K562 (cell line): ENCODE measurements around the gene MMP23B. TPM values are rescaled to one million over a fixed set of nuclear protein-coding genes. Genes with fewer than 3 reads are reported as not detected.

ENCODE experiments used
- ATAC-seq: fragments of 200-7000 bp; cut with Tn5 transposase; 3 replicates; pipeline ENCODE4 v1.9.1; 2020; ENCODE audit warnings: moderate library complexity
- BruUV-seq: library from RNA; stranded (reverse); fragments of 400-500 nt; replicated peaks from 2 replicates; lab custom pipeline; 2021; lab: Mats Ljungman, UMichigan
- CTCF ChIA-PET: fragments of 300-600 bp; formaldehyde crosslinking; extraction: SDS; loops from one replicate; lab custom pipeline; 2021; ENCODE audit warnings: low intra/inter-chr PET ratio; lab: Yijun Ruan, JAX
- POLR2A ChIA-PET: fragments of 300-600, 350-650 bp; sonication (Branson Sonifier 250); formaldehyde crosslinking; extraction: SDS; loops from one replicate; lab custom pipeline; 2021; ENCODE audit warnings: antibody characterized with exemption, inconsistent platforms; lab: Yijun Ruan, JAX
- DNase-seq, 4 experiments: peaks; one replicate each; pipeline versions ENCODE4 v3.0.0 to v3.0.0-alpha.2; 2011 to 2018; ENCODE audit warnings: low spot score in 3 of 4, mixed read lengths in 3 of 4; ENCODE audit errors: extremely low read depth in 1 of 4
- FAIRE-seq: peaks from 2 replicates; lab custom pipeline; 2011; peaks lifted over from hg19 to GRCh38; lab: Jason Lieb, UNC
- H2AFZ ChIP-seq: 2 replicates; pipeline ENCODE4 v1.6.0; 2011; ENCODE audit warnings: low read depth, low read length, control low read depth, inconsistent platforms
- H3K27ac ChIP-seq: fragments of 200-600 bp; 3 replicates; pipeline ENCODE4 v1.8.0; 2011; ENCODE audit warnings: low read depth, mild to moderate bottlenecking, control low read depth, inconsistent platforms, low read length, moderate library complexity, mixed read lengths; ENCODE audit errors: extremely low read depth
- H3K27me3 ChIP-seq, 2 experiments: fragments of 300-600 bp in 1 of 2; 2 replicates in 1 of 2; 3 replicates in 1 of 2; pipeline versions ENCODE4 v1.6.0 to v1.8.0; 2011; ENCODE audit warnings: inconsistent platforms in 2 of 2, low read length in 2 of 2, mild to moderate bottlenecking in 1 of 2, mixed read lengths in 1 of 2, moderate library complexity in 1 of 2; ENCODE audit not compliant: control insufficient read depth in 2 of 2, insufficient read depth in 2 of 2
- H3K36me3 ChIP-seq: fragments of 300-600 bp; 3 replicates; pipeline ENCODE4 v1.8.0; 2011; ENCODE audit warnings: mild to moderate bottlenecking, low read length, inconsistent platforms; ENCODE audit not compliant: control insufficient read depth, insufficient read depth
- H3K4me1 ChIP-seq, 2 experiments: fragments of 200-600 bp in 1 of 2; replicated peaks in 1 of 2; 2 replicates in 1 of 2; 3 replicates in 1 of 2; pipeline versions ENCODE4 v1.5.1 to v1.8.0; 2011; ENCODE audit warnings: inconsistent platforms in 2 of 2, low read length in 2 of 2, mild to moderate bottlenecking in 1 of 2, mixed read lengths in 1 of 2, moderate library complexity in 1 of 2; ENCODE audit not compliant: control insufficient read depth in 2 of 2, insufficient read depth in 2 of 2
- H3K4me2 ChIP-seq: 2 replicates; pipeline ENCODE4 v1.6.1; 2011; ENCODE audit warnings: low read length, control low read depth, inconsistent platforms, mixed read lengths; ENCODE audit not compliant: insufficient read depth
- H3K4me3 ChIP-seq: fragments of 200-600 bp; sonication (generic), shearing (Covaris generic); 2 replicates; pipeline ENCODE4 v1.5.1; 2016; ENCODE audit warnings: control low read depth, inconsistent platforms
- H3K79me2 ChIP-seq: fragments of 200-600 bp; 3 replicates; pipeline ENCODE4 v1.8.0; 2011; ENCODE audit warnings: low read length, inconsistent platforms; ENCODE audit not compliant: control insufficient read depth, insufficient read depth
- H3K9ac ChIP-seq, 2 experiments: 2 replicates each; pipeline versions ENCODE4 v1.6.0 to v1.6.1; 2011; ENCODE audit warnings: low read depth in 2 of 2, low read length in 2 of 2, control low read depth in 1 of 2, inconsistent platforms in 1 of 2, mild to moderate bottlenecking in 1 of 2, mixed read lengths in 1 of 2; ENCODE audit not compliant: insufficient read depth in 1 of 2
- H3K9me1 ChIP-seq: one replicate; pipeline ENCODE4 v1.6.0; 2011; ENCODE audit warnings: inconsistent platforms, mild to moderate bottlenecking, low read length, moderate library complexity; ENCODE audit not compliant: control insufficient read depth, insufficient read depth
- H3K9me3 ChIP-seq: replicated peaks from 2 replicates; pipeline ENCODE4 v1.5.1; 2011; ENCODE audit warnings: low read depth, low read length, inconsistent platforms; ENCODE audit not compliant: control insufficient read depth, insufficient read depth
- H4K20me1 ChIP-seq: replicated peaks from 2 replicates; pipeline ENCODE4 v1.6.1; 2011; ENCODE audit warnings: low read length, inconsistent platforms, mixed read lengths; ENCODE audit not compliant: control insufficient read depth, insufficient read depth
- ARID3B ChIP-seq: fragments of 250-450 bp; sonication (Bioruptor Pico); IDR thresholded peaks from 2 replicates; pipeline ENCODE4 v1.4.0; 2020; ENCODE audit warnings: borderline replicate concordance
- CAMTA2 ChIP-seq: fragments of 250-450 bp; sonication (Bioruptor Pico); conservative IDR thresholded peaks from 2 replicates; pipeline ENCODE4 v1.5.1; 2022
- CBFA2T2 ChIP-seq: fragments of 450-650 bp; conservative IDR thresholded peaks from 2 replicates; pipeline ENCODE4 v1.6.1; 2017; ENCODE audit warnings: mild to moderate bottlenecking
- ELF2 ChIP-seq: fragments of 250-450 bp; sonication (Bioruptor Pico); IDR thresholded peaks from 2 replicates; pipeline ENCODE4 v1.5.0; 2021; ENCODE audit warnings: mild to moderate bottlenecking
- ELF4 ChIP-seq: fragments of 450-650 bp; formaldehyde crosslinking; IDR thresholded peaks from 2 replicates; pipeline ENCODE4 v1.4.0; 2022; ENCODE audit warnings: missing genetic modification characterization
- FUS ChIP-seq: fragments of 200-400 bp; formaldehyde crosslinking; optimal IDR thresholded peaks from 2 replicates; pipeline ENCODE3; 2017; ENCODE audit warnings: low read depth, low read length
- HDAC8 ChIP-seq: fragments of 450-650 bp; IDR thresholded peaks from 2 replicates; pipeline ENCODE4 v1.6.1; 2016; ENCODE audit warnings: mild to moderate bottlenecking, missing genetic modification characterization, moderate library complexity, missing compliant biosample characterization
- KDM2B ChIP-seq: fragments of 250-450 bp; sonication (Bioruptor Pico); IDR thresholded peaks from 2 replicates; pipeline ENCODE4 v1.8.0; 2021; ENCODE audit warnings: mild to moderate bottlenecking, moderate library complexity
- NCOA2 ChIP-seq, 2 experiments: fragments of 450-650 bp; IDR thresholded peaks; 2 replicates each; pipeline ENCODE4 v1.6.1; 2018; ENCODE audit warnings: mild to moderate bottlenecking in 2 of 2, moderate library complexity in 1 of 2; ENCODE audit not compliant: partially characterized antibody in 2 of 2
- PML ChIP-seq: IDR thresholded peaks from 2 replicates; pipeline ENCODE4 v1.6.1; 2012; ENCODE audit warnings: low read length, inconsistent platforms
- TCF7 ChIP-seq: sonication (generic); IDR thresholded peaks from 2 replicates; pipeline ENCODE4 v1.6.1; 2016; ENCODE audit warnings: antibody characterized with exemption, borderline replicate concordance
- THRA ChIP-seq: fragments of 450-650 bp; IDR thresholded peaks from 2 replicates; pipeline ENCODE4 v1.6.1; 2017; ENCODE audit warnings: mild to moderate bottlenecking, moderate library complexity
- ZNF584 ChIP-seq: fragments of 200-800 bp; sonication (Bioruptor generic); IDR thresholded peaks from 2 replicates; pipeline ENCODE4 v1.6.1; 2016; ENCODE audit warnings: low read depth, mild to moderate bottlenecking, missing genetic modification characterization, missing compliant biosample characterization
- WGBS: fragments of 100-300 bp; shearing (Covaris generic); methylation state at CpG from one replicate; pipeline ENCODE4 v1.1.6; 2016; ENCODE audit warnings: low coverage, mixed read lengths; ENCODE audit not compliant: insufficient coverage; ENCODE audit errors: missing lambda C conversion rate; 5-methylcytosine and 5-hydroxymethylcytosine counted together
- in situ Hi-C: fragments of 300-500 bp; cut with MboI; formaldehyde crosslinking; loops from 4 replicates; pipeline ENCODE4 v1.15.0; 2018; ENCODE audit warnings: inconsistent platforms, mixed read lengths
- intact Hi-C: fragments of 100-400 bp; cut with micrococcal nuclease; formaldehyde crosslinking; loops from 2 replicates; pipeline ENCODE4 v1.14.2; 2022
- polyA plus RNA-seq, 8 experiments: library from polyadenylated mRNA; depleted of rRNA in 4 of 8; stranded (reverse) in 5 of 8; unstranded in 3 of 8; fragments of >200 nt; fragmentation: Nextera tagmentation in 2 of 8; fragmentation: Illumina TruSeq in 1 of 8; extraction: Ambion mirVana in 2 of 8; extraction: Trizol in 1 of 8; gene quantifications; 2 replicates each; pipeline versions ENCODE4 v1.2.1 to v1.2.3, GENCODE V29; 2011 to 2014; ENCODE audit warnings: inconsistent platforms in 1 of 8, missing spikeins in 1 of 8
- total RNA-seq, 7 experiments: library from RNA; depleted of rRNA in 6 of 7; stranded (reverse); fragments of >200 nt in 6 of 7; fragmentation: Illumina TruSeq in 2 of 7; extraction: Trizol in 2 of 7; gene quantifications; 2 replicates each; pipeline versions ENCODE4 v1.2.1 to v1.2.3, GENCODE V29; 2011 to 2021; ENCODE audit warnings: low replicate concordance in 1 of 7

Gene MMP23B
- total and polyA plus RNA-seq, 9 of the 15 experiments (the other 6 are each of a cell fraction or from before 2014, with no cell fraction given): 0.28 to 1.2 (median 0.41) TPM; not detected in 5

GRCh38 chr1:1617925-1618324, 14.0 kb upstream of the MMP23B start:
- no peak for DNase-seq
- BruUV-seq: no TSS peak
- TF ChIP-seq FUS (no peak), PML (no peak), NCOA2 (IDR thresholded peaks at IDR 0.05; ENCODE audit: partially characterized antibody in 2 of 2) (no peak), ZNF584 (CRISPR knock-in tag) (no peak), ARID3B (no peak), ELF4 (CRISPR knock-in tag) (no peak), TCF7 (no peak), ELF2 (no peak), KDM2B (CRISPR knock-in tag) (no peak), THRA (no peak), CAMTA2 (CRISPR knock-in tag) (no peak), CBFA2T2 (no peak), HDAC8 (tag) (no peak)
- H3K36me3 ChIP-seq: peaks cover 9% of the 10 kb centered on the region; the same call in 2 of the 3 replicates
- H3K27ac ChIP-seq: no peak overlapping the region
- no peak for ATAC-seq
- POLR2A ChIA-PET: interaction anchor here (0.8 to 1.4 kb wide), 2 partner anchors 15 to 56 kb away, joined by 3 to 4 read pairs; no protein-coding TSS in a partner anchor
- no peaks in the 10 kb centered on the region for H3K9me1 ChIP-seq
- no peak overlapping the region for H3K4me3 ChIP-seq
- peaks cover 31% of the 10 kb centered on the region for H3K79me2 ChIP-seq
- H3K27me3 ChIP-seq: no peaks in the 10 kb centered on the region
- H3K4me1 ChIP-seq: peaks cover 13 to 89% of the 10 kb centered on the region in 2 experiments; a peak in 4 of 5 replicates
- peaks cover 24% of the 10 kb centered on the region; the same call in 1 of the 2 replicates for H4K20me1 ChIP-seq
- peak overlapping the region in 1 of 2 experiments; percentile 47; a peak in 2 of 4 replicates for H3K9ac ChIP-seq
- no peak overlapping the region for H2AFZ ChIP-seq
- 85% methylated on average over 6 of the region's 6 CpGs for WGBS
- in situ Hi-C loops: no loop called here
- intact Hi-C loops: no loop called here
- H3K4me2 ChIP-seq: no peak overlapping the region
- no peak for FAIRE-seq
- no peaks in the 10 kb centered on the region for H3K9me3 ChIP-seq
- CTCF ChIA-PET: no interaction called here
